CD4-positive, alpha-beta T cell treated with Interleukin-12 subunit alpha and Interleukin-12 subunit beta, for 1 hour (primary cell): ENCODE results near the gene RXFP2.

ENCODE experiments used
- DNase-seq: peaks from one replicate; pipeline ENCODE4 v3.0.0-alpha.2; 2020

The RXFP2 gene

DNA sequence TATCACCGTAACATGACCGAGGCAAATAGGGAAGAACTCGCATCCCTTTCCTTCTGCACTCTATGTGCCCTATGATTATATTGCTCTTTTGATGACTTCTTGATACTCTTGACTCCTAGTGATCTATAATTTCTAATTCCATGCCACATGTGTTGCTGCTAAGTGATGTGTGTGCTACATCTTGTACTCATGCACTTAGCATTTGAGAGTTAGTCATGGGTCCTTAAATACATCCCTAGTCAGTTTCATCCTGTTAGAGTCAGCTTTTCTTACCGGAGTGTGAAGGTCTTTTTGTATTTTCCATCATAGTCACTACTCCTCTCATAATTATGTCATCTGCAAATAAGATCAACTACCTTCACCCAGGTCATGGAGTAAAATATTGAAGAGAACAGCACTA, 30.2 kb downstream of the RXFP2 start:
- DNase-seq = no peak

DNA sequence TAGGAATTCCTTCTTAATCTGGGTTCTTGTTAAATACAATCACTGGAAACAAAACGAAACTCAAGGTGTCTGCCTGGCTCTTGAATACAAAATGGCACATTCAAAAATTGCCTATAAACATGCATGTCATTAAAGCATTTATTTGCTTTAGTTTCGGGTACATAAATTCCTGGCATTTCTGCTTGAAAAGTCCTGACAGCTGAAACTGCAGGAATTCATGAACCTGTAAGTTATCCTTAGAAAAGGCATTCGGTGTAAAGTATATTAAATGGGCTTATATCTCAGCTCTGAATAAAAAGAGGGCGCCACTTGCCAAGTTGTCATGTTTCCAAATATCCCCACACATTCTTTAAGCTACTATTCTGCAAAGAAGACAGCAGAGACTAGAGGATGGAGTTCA, 32.9 kb downstream of the RXFP2 start:
- DNase-seq = no peak

DNA sequence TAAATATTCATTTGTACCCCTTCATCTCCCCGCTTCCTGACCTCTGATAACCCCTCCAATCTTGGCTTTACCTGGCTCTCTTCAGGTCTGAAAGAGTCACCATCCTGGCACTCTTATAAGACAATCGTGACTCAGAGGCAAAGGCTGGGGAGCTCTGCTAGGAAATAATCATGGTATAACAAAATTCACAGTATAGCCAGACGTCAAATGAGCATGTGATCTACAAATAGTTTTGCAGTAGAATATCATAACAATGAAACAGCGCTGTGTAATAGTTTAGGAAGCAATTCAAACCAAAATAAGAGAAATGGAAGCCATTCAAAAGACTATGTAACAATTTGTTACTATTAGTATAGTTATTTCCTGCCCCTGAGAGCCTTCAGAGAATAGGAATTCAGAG, 34.2 kb downstream of the RXFP2 start:
- DNase-seq = no peak

- no peak for DNase-seq
These were observed 34.9 kb downstream of the RXFP2 start for GRCh38 chr13:31774186-31774750.

GRCh38 chr13:31775148-31775547, 35.8 kb downstream of the RXFP2 start:
- no peak for DNase-seq

DNA sequence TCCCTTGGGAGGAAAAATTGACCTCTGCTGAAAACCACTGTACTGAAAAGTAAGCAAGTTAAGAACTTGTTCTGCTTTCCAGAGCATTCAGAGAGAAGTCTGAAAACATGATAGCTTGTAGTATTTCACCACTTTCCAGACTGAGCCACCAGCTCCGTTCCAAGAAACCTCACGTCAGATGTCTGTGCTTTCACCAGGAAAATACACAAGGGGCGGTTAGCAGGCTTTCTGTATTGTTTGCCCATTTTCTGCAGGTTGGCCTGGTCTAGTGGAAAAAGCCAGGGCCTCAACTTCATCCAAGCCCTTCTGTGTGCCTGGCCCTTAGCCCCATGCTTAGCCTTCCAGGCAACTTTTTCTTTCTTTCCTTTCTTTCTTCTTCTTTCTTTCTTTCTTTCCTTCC, 36.4 kb downstream of the RXFP2 start:
- DNase-seq = no peak

GRCh38 chr13:31781064-31781463, 41.7 kb downstream of the RXFP2 start:
- no peak for DNase-seq

- no peak for DNase-seq
These were observed 46.7 kb downstream of the RXFP2 start for GRCh38 chr13:31786011-31786410.

DNA sequence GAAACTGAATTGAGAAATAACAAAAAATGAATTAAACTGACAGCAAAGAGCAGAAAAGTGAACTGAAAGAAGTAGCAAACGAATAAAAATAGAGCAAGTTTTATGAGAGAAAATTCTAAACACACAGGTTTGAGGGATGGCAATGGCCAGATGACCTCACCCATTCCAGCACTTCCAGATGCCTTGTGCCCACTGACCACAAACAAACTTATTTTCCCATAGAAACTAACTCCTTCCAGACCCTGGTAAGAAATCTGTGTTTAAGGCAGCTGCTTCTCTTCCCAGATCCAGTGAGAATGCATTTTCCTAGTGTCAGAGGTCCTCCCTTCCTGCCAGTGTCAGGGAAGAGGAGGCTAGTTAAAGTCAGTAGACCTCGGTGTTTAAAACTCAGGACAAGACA, 51.7 kb downstream of the RXFP2 start:
- no peak for DNase-seq

- DNase-seq = no peak
These were observed 53.9 kb downstream of the RXFP2 start for GRCh38 chr13:31793246-31793645.

DNA sequence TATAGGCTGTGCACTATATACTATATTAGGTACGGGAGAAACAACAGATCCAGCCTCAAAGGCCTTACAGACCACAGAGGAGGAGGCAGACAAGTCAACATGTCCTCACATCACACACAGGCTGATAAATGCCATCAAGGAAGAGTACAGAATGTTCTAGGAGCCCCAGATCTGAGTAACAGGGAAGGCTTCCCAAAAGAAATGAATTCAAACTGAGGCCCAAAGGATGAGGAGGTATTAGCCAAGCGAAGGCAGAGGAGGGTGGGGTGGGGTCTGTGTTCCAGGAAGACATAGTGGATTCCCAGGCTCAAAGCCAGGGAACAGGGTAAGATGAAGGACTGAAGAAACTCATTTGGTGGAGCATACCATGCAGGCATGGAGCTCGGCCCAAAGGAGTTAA, 55.1 kb downstream of the RXFP2 start:
- DNase-seq = no peak

DNA sequence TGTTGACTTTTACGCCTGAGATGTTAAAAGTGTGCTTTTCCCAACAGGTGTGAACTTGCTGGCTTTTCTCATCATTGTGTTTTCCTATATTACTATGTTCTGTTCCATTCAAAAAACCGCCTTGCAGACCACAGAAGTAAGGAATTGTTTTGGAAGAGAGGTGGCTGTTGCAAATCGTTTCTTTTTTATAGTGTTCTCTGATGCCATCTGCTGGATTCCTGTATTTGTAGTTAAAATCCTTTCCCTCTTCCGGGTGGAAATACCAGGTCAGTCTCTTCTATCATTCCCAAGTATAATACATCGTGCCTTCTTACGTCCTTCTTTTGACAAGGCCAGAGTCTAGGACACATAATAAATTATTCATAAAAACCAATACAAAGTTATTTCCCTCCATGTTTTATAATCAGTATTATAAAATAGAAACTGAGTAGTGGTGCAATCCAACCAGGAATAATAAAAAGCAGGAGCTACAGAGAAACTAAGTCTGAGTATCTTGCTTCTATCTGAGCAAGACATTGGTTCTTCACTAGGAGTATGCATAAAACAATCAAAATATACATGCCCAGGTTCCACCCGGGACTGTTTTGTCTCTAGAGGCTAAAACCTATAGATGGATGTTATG, 57.9 kb downstream of the RXFP2 start:
- no peak for DNase-seq

GRCh38 chr13:31798189-31798588, 58.9 kb downstream of the RXFP2 start:
- DNase-seq = no peak

- DNase-seq = no peak
These were observed 61.8 kb downstream of the RXFP2 start for GRCh38 chr13:31801088-31801487.

DNA sequence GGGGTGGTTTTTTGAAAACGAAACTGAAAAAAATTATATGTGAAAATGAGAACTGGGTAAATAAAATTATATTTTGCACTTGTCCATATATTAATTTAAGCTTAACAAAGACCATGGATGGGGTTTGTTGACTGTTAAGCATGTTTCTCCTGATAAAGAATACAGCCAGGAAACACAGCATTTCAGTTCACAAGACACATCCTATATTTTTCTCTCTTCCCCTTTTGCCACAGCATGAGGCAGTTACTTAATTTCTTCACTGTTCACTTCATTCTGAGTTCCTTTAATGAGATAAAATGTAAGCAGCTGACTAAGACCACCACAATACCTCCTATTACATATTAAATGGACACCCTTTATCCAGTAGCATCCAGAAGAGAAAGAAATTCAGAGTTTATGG, 64.0 kb downstream of the RXFP2 start:
- no peak for DNase-seq

GRCh38 chr13:31805841-31806240, 66.5 kb downstream of the RXFP2 start:
- DNase-seq = no peak

DNA sequence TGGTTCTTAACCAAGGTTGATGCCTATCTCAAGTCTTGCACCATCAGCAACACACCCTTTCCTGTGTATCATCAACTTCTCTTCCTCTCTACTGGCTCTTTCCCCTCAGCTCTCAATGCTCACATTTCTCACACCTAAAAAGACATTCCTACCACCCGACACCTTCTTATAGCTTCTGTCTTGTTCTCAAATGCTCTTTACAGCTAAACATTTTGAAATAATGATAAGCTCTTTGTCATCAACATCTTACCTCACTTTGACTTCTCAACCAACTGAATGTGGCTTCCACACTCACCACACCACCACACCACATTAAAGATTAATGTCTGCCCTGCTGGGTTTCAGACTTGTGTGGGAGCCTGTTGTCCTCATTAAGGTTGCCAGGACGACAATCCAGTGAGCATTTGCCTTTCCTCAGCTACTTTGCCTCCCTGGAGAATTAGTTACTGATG, 67.8 kb downstream of the RXFP2 start:
- peak; percentile 66 for DNase-seq

DNA sequence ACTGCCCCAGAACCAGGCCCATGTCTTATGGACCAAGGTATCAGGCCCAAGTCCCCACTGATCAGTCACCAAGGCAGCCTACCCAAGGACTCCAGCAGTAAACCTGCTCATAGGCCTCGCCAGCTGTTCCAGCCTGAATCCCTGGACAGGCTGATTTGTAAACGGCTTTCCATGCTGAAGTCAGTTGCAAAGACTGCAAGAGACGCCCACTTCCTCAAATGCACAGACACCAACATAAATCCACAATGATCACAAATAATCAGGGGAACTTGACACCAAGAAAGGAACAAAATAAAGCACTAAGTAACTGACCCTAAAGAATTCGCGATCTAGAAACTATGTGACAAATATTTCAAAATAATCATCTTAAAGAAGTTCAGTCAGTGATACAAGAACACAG, 75.2 kb downstream of the RXFP2 start:
- DNase-seq = no peak

- no peak for DNase-seq
These were observed 76.2 kb downstream of the RXFP2 start for GRCh38 chr13:31815361-31816144.

DNA sequence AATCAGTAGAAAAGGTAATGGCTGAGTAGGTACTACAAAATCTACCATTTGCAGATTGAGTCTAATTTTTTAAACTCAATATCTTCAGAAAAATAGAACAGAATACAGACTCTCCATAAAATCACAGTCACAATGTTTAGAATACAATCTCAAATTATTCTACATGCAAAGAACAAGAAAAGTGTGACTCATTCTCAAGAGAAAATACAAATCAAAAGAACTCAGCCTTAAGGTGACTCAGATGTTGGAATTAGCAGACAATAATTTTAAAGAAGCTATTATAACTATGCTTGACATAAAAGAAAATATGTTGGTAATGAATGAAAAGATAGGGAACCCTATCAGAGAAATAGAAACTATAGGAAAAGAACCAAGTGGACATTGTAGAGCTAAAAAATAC, 78.9 kb downstream of the RXFP2 start:
- DNase-seq = no peak

DNA sequence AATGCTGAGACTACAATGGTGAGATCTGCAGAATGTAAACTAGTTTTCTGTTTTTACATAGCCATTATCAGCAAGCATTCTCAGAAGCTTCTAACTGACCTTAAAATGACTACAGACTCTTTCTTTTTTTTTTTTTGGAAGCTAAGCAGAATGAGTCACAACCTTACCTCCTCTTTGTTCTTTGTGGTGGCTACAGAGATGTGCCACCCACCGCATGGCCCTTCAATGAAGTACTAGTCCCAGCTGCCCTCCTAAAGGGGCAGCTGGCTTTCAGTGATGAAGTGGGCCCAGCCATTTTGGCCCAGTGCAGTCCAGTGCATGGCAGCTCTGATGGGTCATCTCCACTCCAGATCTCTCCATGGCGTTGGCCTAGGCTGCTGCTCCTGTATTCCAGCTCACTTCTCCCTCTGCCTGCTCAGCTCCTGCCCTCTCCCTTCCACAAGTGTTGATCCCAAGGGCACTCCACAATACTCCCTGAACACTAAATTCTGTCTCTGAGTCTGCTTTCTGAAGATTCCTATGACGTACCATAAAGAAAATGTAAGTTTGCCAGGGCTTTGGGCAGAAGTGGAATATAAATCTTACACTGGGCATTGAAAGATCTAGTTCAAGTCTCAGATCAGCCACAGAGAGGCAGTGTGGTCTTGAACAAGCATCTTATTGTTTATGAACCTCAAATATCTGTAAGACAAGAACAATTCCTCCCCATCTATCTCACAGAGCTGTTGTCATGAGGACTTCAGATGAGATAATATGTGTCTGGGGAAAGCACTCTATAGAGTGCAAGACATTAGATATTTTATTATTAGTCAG, 85.6 kb downstream of the RXFP2 start:
- peak; percentile 27 for DNase-seq

GRCh38 chr13:31826521-31826920, 87.2 kb downstream of the RXFP2 start:
- DNase-seq = no peak

GRCh38 chr13:31827707-31828106, 88.4 kb downstream of the RXFP2 start:
- no peak for DNase-seq

GRCh38 chr13:31835932-31836331, 96.6 kb downstream of the RXFP2 start:
- DNase-seq = no peak
